ENCODE results near the gene ZC3HAV1.
A peak's percentile ranks its signal among the peaks of the same experiment; 100 is the strongest.
"Not testable (repeated sequence)": the region's sequence is repeated elsewhere in the genome, so short reads cannot be mapped to it uniquely, and the experiment has no call there.

The ZC3HAV1 gene

GRCh38 chr7:139059905-139060304 lies 49.6 kb downstream of the ZC3HAV1 start:
- no peak for TF ChIP-seq CTCF (IDR thresholded peaks at IDR 0.05; ENCODE audit: low read depth, low read length)
- in situ Hi-C loops (cut with HindIII; ENCODE audit: low sequenced_read_pairs), result no loop called here
- no peak overlapping the region for H3K4me3 ChIP-seq (ENCODE audit: low read depth, low read length)
- DNase-seq (ENCODE audit: low read depth, low spot score), result no peak

GRCh38 chr7:139058943-139059342 lies 50.6 kb downstream of the ZC3HAV1 start:
- DNase-seq (ENCODE audit: low read depth, low spot score), result peak; percentile 10
- in situ Hi-C loops (cut with HindIII; ENCODE audit: low sequenced_read_pairs), result no loop called here
- no peak for TF ChIP-seq CTCF (IDR thresholded peaks at IDR 0.05; ENCODE audit: low read depth, low read length)
- H3K4me3 ChIP-seq (ENCODE audit: low read depth, low read length), result no peak overlapping the region

- no peak for DNase-seq (ENCODE audit: low read depth, low spot score)
- no peak for TF ChIP-seq CTCF (IDR thresholded peaks at IDR 0.05; ENCODE audit: low read depth, low read length)
- in situ Hi-C loops (cut with HindIII; ENCODE audit: low sequenced_read_pairs), result no loop called here
- H3K4me3 ChIP-seq (ENCODE audit: low read depth, low read length), result no peak overlapping the region
These were observed 53.8 kb downstream of the ZC3HAV1 start for GRCh38 chr7:139055674-139056073.

GRCh38 chr7:139054656-139055055 lies 54.9 kb downstream of the ZC3HAV1 start:
- in situ Hi-C loops (cut with HindIII; ENCODE audit: low sequenced_read_pairs); DNase-seq (ENCODE audit: low read depth, low spot score); H3K4me3 ChIP-seq (ENCODE audit: low read depth, low read length): not testable (repeated sequence)

GRCh38 chr7:139054101-139054500 lies 55.4 kb downstream of the ZC3HAV1 start:
- in situ Hi-C loops (cut with HindIII; ENCODE audit: low sequenced_read_pairs), result no loop called here
- no peak for TF ChIP-seq CTCF (IDR thresholded peaks at IDR 0.05; ENCODE audit: low read depth, low read length)
- no peak overlapping the region for H3K4me3 ChIP-seq (ENCODE audit: low read depth, low read length)
- DNase-seq (ENCODE audit: low read depth, low spot score), result no peak

- no peak for DNase-seq (ENCODE audit: low read depth, low spot score)
- no peak overlapping the region for H3K4me3 ChIP-seq (ENCODE audit: low read depth, low read length)
- no peak for TF ChIP-seq CTCF (IDR thresholded peaks at IDR 0.05; ENCODE audit: low read depth, low read length)
- in situ Hi-C loops (cut with HindIII; ENCODE audit: low sequenced_read_pairs), result no loop called here
These were observed 57.9 kb downstream of the ZC3HAV1 start for GRCh38 chr7:139051655-139052054.

- DNase-seq (ENCODE audit: low read depth, low spot score), result no peak
- in situ Hi-C loops (cut with HindIII; ENCODE audit: low sequenced_read_pairs), result no loop called here
- no peak overlapping the region for H3K4me3 ChIP-seq (ENCODE audit: low read depth, low read length)
- no peak for TF ChIP-seq CTCF (IDR thresholded peaks at IDR 0.05; ENCODE audit: low read depth, low read length)
These were observed 59.6 kb downstream of the ZC3HAV1 start for GRCh38 chr7:139049936-139050335.

Measured in astrocyte of the spinal cord (primary cell).